Hepatocyte (in vitro differentiated cells): ENCODE data around the gene GALNT18.

Experiments
- CTCF ChIP-seq: fragments of 200-600 bp; sonication (generic); IDR thresholded peaks from 2 replicates; pipeline ENCODE4 v1.5.1; 2016; ENCODE audit warnings: antibody characterized with exemption, mild to moderate bottlenecking; ENCODE audit not compliant: poor library complexity
- EZH2 ChIP-seq: fragments of 200-600 bp; sonication (generic); IDR thresholded peaks from 2 replicates; pipeline ENCODE4 v1.6.1; 2016; ENCODE audit warnings: antibody characterized with exemption, mild to moderate bottlenecking, borderline replicate concordance

GRCh38 chr11:11493698-11494097 is 128.1 kb downstream of the GALNT18 start:
- TF ChIP-seq EZH2 (no peak), CTCF (no peak)
